Measurements from ENCODE around the gene DCP2. TPM values are rescaled to one million over a fixed set of nuclear protein-coding genes. Genes with fewer than 3 reads are reported as not detected.

The DCP2 gene
- total RNA-seq, 1 donor from 2014 or later, result 30.9 TPM

GRCh38 chr5:113044776-113045465, 68.3 kb downstream of the DCP2 start:
- DNase-seq (ENCODE audit: low read depth in 2 of 2), result no peak

- no peak for DNase-seq (ENCODE audit: low read depth in 2 of 2)
Measured at GRCh38 chr5:113047234-113047633, 70.6 kb downstream of the DCP2 start.

GRCh38 chr5:113047733-113048652, 71.4 kb downstream of the DCP2 start:
- DNase-seq (ENCODE audit: low read depth in 2 of 2), result peak in 1 of 2 donors; percentile 32

GRCh38 chr5:113048931-113049330, 72.3 kb downstream of the DCP2 start:
- DNase-seq (ENCODE audit: low read depth in 2 of 2), result no peak

GRCh38 chr5:113050721-113051382, 74.3 kb downstream of the DCP2 start:
- peak; percentile 66 to 78 for DNase-seq (ENCODE audit: low read depth in 2 of 2)

GRCh38 chr5:113052041-113052795, 75.6 kb downstream of the DCP2 start:
- DNase-seq (ENCODE audit: low read depth in 2 of 2), result peak; percentile 54 to 60

- DNase-seq (ENCODE audit: low read depth in 2 of 2), result no peak
Measured at GRCh38 chr5:113053511-113053995, 77.0 kb downstream of the DCP2 start.

- no peak for DNase-seq (ENCODE audit: low read depth in 2 of 2)
Measured at GRCh38 chr5:113054899-113055298, 78.3 kb downstream of the DCP2 start.

- no peak for DNase-seq (ENCODE audit: low read depth in 2 of 2)
Measured at GRCh38 chr5:113056988-113057387, 80.4 kb downstream of the DCP2 start.

GRCh38 chr5:113057557-113057984, 81.0 kb downstream of the DCP2 start:
- no peak for DNase-seq (ENCODE audit: low read depth in 2 of 2)

GRCh38 chr5:113058269-113058668, 81.7 kb downstream of the DCP2 start:
- no peak for DNase-seq (ENCODE audit: low read depth in 2 of 2)

GRCh38 chr5:113058706-113059226, 82.2 kb downstream of the DCP2 start:
- DNase-seq (ENCODE audit: low read depth in 2 of 2), result peak in 1 of 2 donors; percentile 26

- DNase-seq (ENCODE audit: low read depth in 2 of 2), result peak in 1 of 2 donors; percentile 73
Measured at GRCh38 chr5:113059232-113060040, 82.8 kb downstream of the DCP2 start.

- DNase-seq (ENCODE audit: low read depth in 2 of 2), result no peak
Measured at GRCh38 chr5:113060408-113061025, 83.9 kb downstream of the DCP2 start.

- DNase-seq (ENCODE audit: low read depth in 2 of 2), result no peak
Measured at GRCh38 chr5:113061846-113062780, 85.5 kb downstream of the DCP2 start.

- DNase-seq (ENCODE audit: low read depth in 2 of 2), result no peak
Measured at GRCh38 chr5:113062869-113063508, 86.4 kb downstream of the DCP2 start.

- no peak for DNase-seq (ENCODE audit: low read depth in 2 of 2)
Measured at GRCh38 chr5:113063927-113064326, 87.3 kb downstream of the DCP2 start.

GRCh38 chr5:113064806-113065205, 88.2 kb downstream of the DCP2 start:
- DNase-seq (ENCODE audit: low read depth in 2 of 2), result no peak

Measured in dermis microvascular lymphatic vessel endothelial cell (primary cell).